ENCODE measurements around the gene G6PC3. TPM values are rescaled to one million over a fixed set of nuclear protein-coding genes. Genes with fewer than 3 reads are reported as not detected.

G6PC3 gene, protein sequence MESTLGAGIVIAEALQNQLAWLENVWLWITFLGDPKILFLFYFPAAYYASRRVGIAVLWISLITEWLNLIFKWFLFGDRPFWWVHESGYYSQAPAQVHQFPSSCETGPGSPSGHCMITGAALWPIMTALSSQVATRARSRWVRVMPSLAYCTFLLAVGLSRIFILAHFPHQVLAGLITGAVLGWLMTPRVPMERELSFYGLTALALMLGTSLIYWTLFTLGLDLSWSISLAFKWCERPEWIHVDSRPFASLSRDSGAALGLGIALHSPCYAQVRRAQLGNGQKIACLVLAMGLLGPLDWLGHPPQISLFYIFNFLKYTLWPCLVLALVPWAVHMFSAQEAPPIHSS
- polyA plus RNA-seq = 57.5 and 128 TPM in 2 replicates

GRCh38 chr17:44070455-44071197 is at the start of gene G6PC3:
Gene G6PC3, plus strand, starts transcription at chr17:44070735. Its CDS starts 231 bp downstream, at chr17:44070966.

GRCh38 chr17:44066204-44066930 is 4.2 kb upstream of the G6PC3 start, which contains the start of gene LSM12:
Gene LSM12, minus strand, starts transcription at chr17:44066671. Its CDS starts 84 bp downstream, at chr17:44066587.

DNA sequence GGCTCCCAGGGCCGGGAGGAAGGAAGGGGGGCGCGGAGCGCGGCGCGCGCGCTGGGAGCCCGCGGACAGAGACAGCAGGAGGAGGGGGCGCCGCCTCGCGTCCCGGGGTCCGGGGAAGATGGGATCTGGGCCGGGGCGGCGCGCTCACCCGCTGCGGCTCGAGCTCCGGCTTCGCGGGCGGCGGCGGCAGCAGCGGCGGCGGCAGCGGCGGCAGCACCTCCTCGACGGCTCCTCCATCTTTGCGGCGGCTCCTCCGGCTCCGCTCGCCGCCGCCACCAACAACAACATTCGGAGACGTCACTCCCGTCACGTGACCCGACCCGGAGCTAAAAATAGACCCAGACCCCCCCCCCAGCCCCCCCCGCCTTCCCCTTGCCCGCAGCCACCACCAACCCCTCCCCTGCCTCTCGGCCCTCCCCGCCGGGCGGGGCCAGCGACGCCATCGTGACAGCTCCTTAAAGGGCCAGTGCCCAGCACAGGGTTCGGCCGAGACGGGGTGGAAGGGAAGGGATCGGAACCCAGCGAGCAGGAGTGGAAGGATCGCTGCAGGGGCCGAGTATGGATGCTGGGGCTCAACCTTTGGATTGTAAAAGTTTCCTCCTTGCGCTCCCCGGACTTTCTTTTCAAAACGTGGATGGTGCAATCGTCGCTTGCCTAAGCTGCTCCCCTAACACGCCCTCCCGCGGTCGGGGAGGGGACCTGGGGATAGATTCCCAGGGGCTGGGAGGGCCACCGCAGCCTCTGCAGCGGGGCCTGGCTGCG is 53.0 kb downstream of the G6PC3 start, which contains the start of gene HDAC5:
HDAC5 (minus strand) TSS at position 286 of the 762 bp plus-strand sequence. CDS start 6,126 bp downstream, outside the sequence.

Other genes with a start within 250 kb of the G6PC3 start
- 0.47 and 2.2 TPM in 2 replicates for gene MPP3, start 237.6 kb upstream of the G6PC3 start, polyA plus RNA-seq
- not detected in 2 replicates for gene CD300LG, start 223.6 kb upstream of the G6PC3 start, polyA plus RNA-seq
- 1.1 and 2.0 TPM in 2 replicates for gene MPP2, start 163.2 kb upstream of the G6PC3 start, polyA plus RNA-seq
- not detected in 2 replicates for gene PPY, start 128.3 kb upstream of the G6PC3 start, polyA plus RNA-seq
- not detected in 2 replicates for gene PYY, start 116.8 kb upstream of the G6PC3 start, polyA plus RNA-seq
- not detected in 2 replicates for gene NAGS, start 66.1 kb upstream of the G6PC3 start, polyA plus RNA-seq
- gene TMEM101, start 55.8 kb upstream of the G6PC3 start, polyA plus RNA-seq = 12.3 and 23.1 TPM in 2 replicates
- gene LSM12, start 4.1 kb upstream of the G6PC3 start, polyA plus RNA-seq = 20.8 and 42.8 TPM in 2 replicates
- gene HDAC5, start 52.9 kb downstream of the G6PC3 start, polyA plus RNA-seq = 1.7 and 4.2 TPM in 2 replicates
- gene HROB, start 71.2 kb downstream of the G6PC3 start, polyA plus RNA-seq = 0.20 and 1.3 TPM in 2 replicates
- gene ASB16, start 100.0 kb downstream of the G6PC3 start, polyA plus RNA-seq = not detected in 2 replicates
- 12.4 and 24.1 TPM in 2 replicates for gene TMUB2, start 116.2 kb downstream of the G6PC3 start, polyA plus RNA-seq
- 0.93 and 1.9 TPM in 2 replicates for gene ATXN7L3, start 129.1 kb downstream of the G6PC3 start, polyA plus RNA-seq
- 5.1 and 7.0 TPM in 2 replicates for gene UBTF, start 148.9 kb downstream of the G6PC3 start, polyA plus RNA-seq
- not detected in 2 replicates for gene SLC4A1, start 197.4 kb downstream of the G6PC3 start, polyA plus RNA-seq
- gene RUNDC3A, start 237.9 kb downstream of the G6PC3 start, polyA plus RNA-seq = 40.9 and 41.5 TPM in 2 replicates